HAP-1 (cell line): ENCODE measurements around the gene SLC48A1.
A peak's percentile ranks its signal among the peaks of the same experiment; 100 is the strongest.

Source experiments
- DNase-seq, 2 experiments: peaks; one replicate each; pipeline ENCODE4 v3.0.0-alpha.2; 2016 to 2020; ENCODE audit warnings: low spot score in 2 of 2
- H3K27me3 ChIP-seq: fragments of 250-450 bp; sonication (Bioruptor Pico); 2 replicates; pipeline ENCODE4 v1.5.1; 2020; ENCODE audit warnings: low read depth, mild to moderate bottlenecking, moderate library complexity
- H3K36me3 ChIP-seq: fragments of 250-450 bp; sonication (Bioruptor Pico); replicated peaks from 2 replicates; pipeline ENCODE4 v1.5.1; 2020; ENCODE audit warnings: mild to moderate bottlenecking
- H3K4me1 ChIP-seq: fragments of 250-450 bp; sonication (Bioruptor Pico); 2 replicates; pipeline ENCODE4 v1.5.1; 2020; ENCODE audit warnings: mild to moderate bottlenecking
- H3K4me3 ChIP-seq: fragments of 250-450 bp; sonication (Bioruptor Pico); 2 replicates; pipeline ENCODE4 v1.5.1; 2020; ENCODE audit warnings: mild to moderate bottlenecking, moderate library complexity
- H3K9me3 ChIP-seq: fragments of 250-450 bp; sonication (Bioruptor Pico); 2 replicates; pipeline ENCODE4 v1.5.1; 2020; ENCODE audit warnings: mild to moderate bottlenecking, moderate library complexity
- in situ Hi-C: fragments of 300-500 bp; cut with MboI; formaldehyde crosslinking; loops from 3 replicates; pipeline ENCODE4 v1.14.3; 2020; ENCODE audit warnings: low sequenced_read_pairs, inconsistent platforms, mixed read lengths

The SLC48A1 gene

DNA sequence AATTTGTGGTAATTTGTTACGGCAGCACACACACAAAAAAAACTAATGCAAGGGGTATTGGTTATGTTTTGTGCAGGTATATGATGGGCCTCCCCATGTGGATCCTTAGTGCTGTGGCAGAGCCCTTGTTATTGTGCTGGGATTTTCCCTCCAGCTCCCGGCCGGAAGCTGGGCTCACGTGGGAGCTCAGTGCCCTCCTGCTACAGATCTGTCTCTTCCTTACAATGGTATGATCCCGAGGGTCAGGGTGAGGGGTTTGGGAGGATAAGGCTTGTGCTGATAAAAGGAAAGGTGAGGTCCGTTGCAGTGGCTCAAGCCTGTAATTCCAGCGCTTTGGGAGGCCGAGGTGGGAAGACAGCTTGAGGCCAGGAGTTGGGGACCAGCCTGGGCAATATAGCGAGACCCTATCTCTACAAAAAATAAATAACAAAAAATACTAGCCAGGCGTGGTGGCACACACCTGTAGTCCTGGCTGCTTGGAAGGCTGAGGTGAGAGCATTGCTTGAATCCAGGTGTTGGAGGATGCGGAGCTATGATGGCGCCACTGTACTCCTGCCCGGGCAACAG lies 861 bp upstream of the SLC48A1 start:
- H3K36me3 ChIP-seq: no peaks in the 10 kb centered on the region
- H3K9me3 ChIP-seq: no peaks in the 10 kb centered on the region
- H3K27me3 ChIP-seq: no peaks in the 10 kb centered on the region
- H3K4me1 ChIP-seq: peaks cover 33% of the 10 kb centered on the region
- H3K4me3 ChIP-seq: peak overlapping the region; percentile 54
- in situ Hi-C loops: loop anchor here (10.0 kb wide), 2 partner anchors 57 to 117 kb away; no protein-coding TSS in a partner anchor
- DNase-seq: no peak

DNA sequence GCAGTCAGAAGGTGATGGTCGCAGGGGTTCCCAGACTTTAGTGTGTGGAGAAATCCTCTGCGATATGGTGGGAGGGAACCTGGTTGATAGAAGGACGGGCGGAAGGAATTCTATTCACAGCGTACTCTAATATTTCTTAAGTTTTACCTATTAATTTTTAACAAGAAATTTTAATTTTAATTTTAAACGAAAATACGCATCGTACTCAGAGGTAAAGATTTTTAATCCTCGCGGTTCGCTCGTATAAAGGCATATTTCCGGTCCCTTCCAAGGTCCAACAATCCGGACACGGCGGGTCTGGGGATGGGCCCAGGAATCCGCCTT lies 338 bp upstream of the SLC48A1 start:
- peak overlapping the region; percentile 54 for H3K4me3 ChIP-seq
- H3K9me3 ChIP-seq: no peaks in the 10 kb centered on the region
- peaks cover 33% of the 10 kb centered on the region for H3K4me1 ChIP-seq
- H3K36me3 ChIP-seq: no peaks in the 10 kb centered on the region
- no peak for DNase-seq
- in situ Hi-C loops: loop anchor here (10.0 kb wide), 2 partner anchors 58 to 118 kb away; no protein-coding TSS in a partner anchor
- H3K27me3 ChIP-seq: no peaks in the 10 kb centered on the region

DNA sequence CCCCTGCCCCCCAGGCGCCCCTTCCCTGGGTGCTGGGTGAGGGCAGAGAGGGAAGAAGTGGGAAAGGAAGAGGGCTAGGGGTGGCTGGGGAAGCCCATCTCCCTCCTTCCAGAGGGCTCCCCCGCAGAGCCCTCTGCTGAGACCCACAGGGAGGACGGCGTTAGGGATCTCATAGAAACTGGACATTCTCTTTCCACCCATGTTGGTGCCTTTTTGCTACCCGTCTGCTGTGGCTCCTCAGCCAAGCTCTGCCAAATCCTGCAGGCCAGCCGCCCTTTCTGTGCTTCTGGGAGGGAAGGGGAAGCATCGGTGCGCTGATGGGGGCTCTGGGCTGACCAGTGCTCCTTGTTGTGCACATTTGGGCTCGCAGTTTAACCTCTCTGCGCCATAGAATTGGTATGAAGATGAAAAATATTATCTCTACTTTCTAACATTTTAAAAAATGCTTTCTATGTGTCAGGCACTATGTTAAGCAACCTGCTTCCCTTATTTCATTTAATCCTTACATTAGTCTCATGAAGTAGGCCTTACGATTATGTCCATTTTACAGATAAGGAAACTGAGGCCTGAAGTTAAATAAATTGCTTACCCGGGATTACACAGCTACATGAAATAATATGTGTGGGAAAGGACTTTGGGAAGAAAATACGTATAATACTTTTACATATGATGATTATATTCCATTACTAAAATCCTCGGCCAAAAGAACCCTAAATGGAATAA lies 981 bp downstream of the SLC48A1 start:
- peaks cover 28% of the 10 kb centered on the region for H3K4me1 ChIP-seq
- in situ Hi-C loops: loop anchor here (10.0 kb wide), 2 partner anchors 59 to 119 kb away; no protein-coding TSS in a partner anchor
- DNase-seq: no peak

DNA sequence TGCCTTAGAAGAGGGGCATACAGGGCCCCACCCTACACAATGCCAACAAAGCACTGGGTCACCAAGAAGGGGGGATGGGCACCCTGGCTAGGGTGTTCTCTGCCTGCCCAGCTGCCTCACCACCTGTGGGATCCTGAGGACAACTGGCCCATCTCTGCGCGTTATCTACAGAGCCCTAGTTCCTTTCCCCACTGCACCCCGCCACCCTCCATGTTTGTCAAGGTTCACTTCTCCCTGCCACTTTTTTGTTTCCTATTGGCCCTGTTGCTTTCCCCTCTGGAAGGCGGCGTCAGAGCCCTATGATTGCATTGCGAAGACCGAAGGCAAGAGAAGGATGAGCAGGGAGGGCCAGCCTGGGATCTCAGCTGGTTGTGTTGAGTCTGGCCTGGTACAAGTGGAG lies 1.6 kb downstream of the SLC48A1 start:
- DNase-seq: no peak
- in situ Hi-C loops: loop anchor here (10.0 kb wide), 2 partner anchors 60 to 120 kb away; no protein-coding TSS in a partner anchor
- Histone ChIP-seq H3K36me3 (no peaks in the 10 kb centered on the region), H3K4me3 (no peak overlapping the region), H3K4me1 (peaks cover 23% of the 10 kb centered on the region), H3K27me3 (no peaks in the 10 kb centered on the region), H3K9me3 (no peaks in the 10 kb centered on the region)

More for the DNA sequence above, 981 bp downstream of the SLC48A1 start:
- peak overlapping the region; percentile 54 for H3K4me3 ChIP-seq
- H3K9me3 ChIP-seq: no peaks in the 10 kb centered on the region
- no peaks in the 10 kb centered on the region for H3K27me3 ChIP-seq
- no peaks in the 10 kb centered on the region for H3K36me3 ChIP-seq

DNA sequence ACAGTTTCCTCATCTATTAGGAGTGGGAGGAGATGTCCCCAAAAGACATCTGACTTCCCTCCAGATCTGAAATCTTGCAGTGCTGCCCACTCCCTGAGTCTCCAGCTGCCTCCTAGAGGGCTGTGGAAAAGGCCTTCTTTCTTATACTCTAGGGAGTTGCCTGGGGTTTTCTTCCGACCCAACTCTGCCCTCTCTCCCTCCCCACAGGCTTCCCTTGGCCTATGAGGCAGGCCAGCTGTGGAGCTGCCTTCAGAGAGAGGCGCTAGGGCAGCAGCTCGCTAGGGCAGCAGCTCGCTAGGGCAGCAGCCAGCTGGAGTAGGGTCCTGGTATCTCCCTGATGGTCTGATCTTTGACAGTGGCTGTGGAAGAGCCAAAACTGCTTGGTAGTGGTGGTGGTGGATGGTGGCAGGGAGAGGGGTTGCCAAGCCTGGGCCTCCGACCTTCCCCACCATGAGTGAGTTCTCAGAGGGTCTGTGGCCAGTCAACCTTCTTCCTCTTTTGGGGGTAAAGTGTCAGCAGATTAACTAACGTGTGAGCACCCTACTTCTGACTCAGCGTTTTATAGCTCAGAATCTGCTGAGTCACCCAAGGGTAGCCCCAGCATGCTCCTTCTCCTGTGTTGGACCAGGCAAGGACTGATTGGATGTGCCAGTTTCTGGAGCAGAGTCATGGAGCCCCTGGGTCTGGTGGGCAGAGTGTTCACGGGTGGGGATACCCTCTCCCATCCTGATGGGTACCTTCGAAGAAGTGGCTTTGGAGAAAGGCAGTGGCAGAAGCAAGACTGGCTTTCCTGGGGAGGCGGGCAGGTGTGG lies 2.3 kb downstream of the SLC48A1 start:
- Histone ChIP-seq H3K36me3 (no peaks in the 10 kb centered on the region), H3K27me3 (no peaks in the 10 kb centered on the region), H3K9me3 (no peaks in the 10 kb centered on the region), H3K4me1 (peaks cover 18% of the 10 kb centered on the region), H3K4me3 (no peak overlapping the region)
- in situ Hi-C loops: loop anchor here (10.0 kb wide), 2 partner anchors 61 to 121 kb away; no protein-coding TSS in a partner anchor
- DNase-seq: no peak

DNA sequence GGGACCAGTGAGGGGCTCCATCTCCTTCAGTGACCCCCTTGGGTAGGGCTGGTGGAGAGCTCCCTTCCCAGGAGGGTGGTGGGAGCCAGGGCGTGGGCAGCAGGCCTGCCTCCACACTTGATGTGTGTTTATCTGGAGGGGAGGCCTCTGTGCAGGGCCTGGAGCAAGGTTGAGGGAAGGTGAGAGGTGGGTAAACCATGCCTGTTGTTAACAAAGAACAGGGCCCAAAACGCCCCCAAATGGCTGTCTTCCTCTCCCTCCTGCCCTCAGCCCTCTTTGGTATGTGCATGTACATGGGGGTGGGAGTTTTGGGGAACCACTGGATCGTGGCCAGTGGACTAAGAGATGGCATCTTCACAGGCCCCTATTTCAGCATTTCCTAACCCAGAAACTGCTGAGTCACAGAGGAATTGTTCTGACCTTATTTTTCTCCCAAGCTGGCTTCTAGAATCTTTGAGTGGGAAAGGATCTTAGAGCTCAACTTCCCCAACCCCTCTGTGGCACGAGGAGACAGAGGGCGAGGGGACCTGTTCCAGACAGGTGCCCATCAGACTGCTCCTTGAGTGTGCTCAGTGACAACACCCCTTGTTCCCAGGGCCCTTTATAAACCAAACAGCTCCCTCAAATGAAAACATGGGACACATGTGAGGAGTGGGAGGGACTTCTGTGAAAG lies 3.6 kb downstream of the SLC48A1 start:
- in situ Hi-C loops: loop anchor here (10.0 kb wide), 2 partner anchors 62 to 122 kb away; no protein-coding TSS in a partner anchor

DNA sequence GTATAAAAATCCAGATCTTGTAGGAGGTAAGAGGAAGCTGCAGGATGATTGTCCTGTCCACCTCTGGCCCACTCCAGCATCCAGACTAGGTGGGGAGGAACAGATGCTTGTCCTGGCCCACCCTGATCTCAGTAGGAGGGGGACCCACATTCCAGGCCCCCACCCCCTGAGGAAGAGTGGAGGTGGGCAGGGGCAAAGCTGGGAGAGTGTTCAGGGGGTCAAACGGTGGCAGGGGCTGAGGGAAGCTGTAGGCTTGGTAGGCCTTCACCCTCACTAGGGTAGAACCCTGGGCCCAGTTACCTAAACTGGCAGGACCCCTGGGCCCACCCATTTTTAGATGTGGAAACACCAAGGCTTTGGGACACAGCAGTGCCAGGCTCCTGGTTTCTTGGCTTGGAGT lies 4.1 kb downstream of the SLC48A1 start:
- DNase-seq: no peak
- H3K9me3 ChIP-seq: no peaks in the 10 kb centered on the region
- H3K4me1 ChIP-seq: peaks cover 18% of the 10 kb centered on the region
- peaks cover 7% of the 10 kb centered on the region; the same call in 1 of the 2 replicates for H3K36me3 ChIP-seq
- H3K4me3 ChIP-seq: no peak overlapping the region
- no peaks in the 10 kb centered on the region for H3K27me3 ChIP-seq
- in situ Hi-C loops: loop anchor here (10.0 kb wide), 2 partner anchors 62 to 122 kb away; no protein-coding TSS in a partner anchor

More for the DNA sequence above, 3.6 kb downstream of the SLC48A1 start:
- DNase-seq: no peak
- peaks cover 18% of the 10 kb centered on the region for H3K4me1 ChIP-seq
- no peaks in the 10 kb centered on the region for H3K27me3 ChIP-seq
- H3K4me3 ChIP-seq: no peak overlapping the region
- peaks cover 5% of the 10 kb centered on the region; the same call in 1 of the 2 replicates for H3K36me3 ChIP-seq
- no peaks in the 10 kb centered on the region for H3K9me3 ChIP-seq

DNA sequence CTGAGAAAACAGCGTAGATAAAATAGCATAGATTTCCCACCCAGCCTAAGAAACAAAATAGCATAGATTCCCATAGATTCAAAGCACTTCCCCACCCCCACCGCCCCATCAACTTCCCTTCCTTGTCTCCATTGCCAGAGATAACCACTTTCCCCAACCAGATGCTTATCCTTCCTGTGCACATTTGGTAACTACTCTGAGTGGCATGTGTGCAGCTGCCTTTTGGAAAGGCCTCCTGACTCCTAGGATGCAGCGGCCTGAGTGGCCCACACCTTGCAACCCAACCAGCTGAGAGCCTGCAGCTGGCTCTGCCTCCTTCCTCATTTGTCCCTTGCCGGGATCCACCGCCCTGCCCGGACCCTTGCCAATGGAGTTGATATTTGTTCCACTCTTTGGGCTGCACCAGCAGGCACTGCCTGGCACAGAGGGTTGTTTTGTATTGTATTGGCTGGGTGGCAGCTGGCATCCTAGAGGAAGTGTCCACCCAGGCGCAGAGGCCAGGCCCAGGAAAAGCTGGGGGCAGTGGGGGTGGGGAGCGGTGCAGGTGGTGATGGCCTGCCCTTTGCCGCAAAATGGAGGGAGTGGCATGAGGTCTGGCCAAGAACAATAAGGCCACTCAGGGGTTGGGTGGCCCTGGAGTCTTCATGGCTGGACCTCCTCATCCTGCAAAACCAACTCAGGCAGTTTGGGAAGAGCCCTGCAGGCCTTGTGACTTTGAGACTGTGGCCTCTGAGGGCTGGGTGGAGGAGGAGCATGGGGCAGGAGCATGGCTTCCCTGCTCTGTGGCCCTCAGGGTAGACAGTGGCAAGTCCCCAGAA lies 4.9 kb downstream of the SLC48A1 start:
- Histone ChIP-seq H3K9me3 (no peaks in the 10 kb centered on the region), H3K4me3 (no peak overlapping the region), H3K36me3 (peaks cover 15% of the 10 kb centered on the region), H3K27me3 (no peaks in the 10 kb centered on the region), H3K4me1 (peaks cover 15% of the 10 kb centered on the region)
- in situ Hi-C loops: loop anchor here (10.0 kb wide), 2 partner anchors 63 to 123 kb away; no protein-coding TSS in a partner anchor
- DNase-seq: no peak

DNA sequence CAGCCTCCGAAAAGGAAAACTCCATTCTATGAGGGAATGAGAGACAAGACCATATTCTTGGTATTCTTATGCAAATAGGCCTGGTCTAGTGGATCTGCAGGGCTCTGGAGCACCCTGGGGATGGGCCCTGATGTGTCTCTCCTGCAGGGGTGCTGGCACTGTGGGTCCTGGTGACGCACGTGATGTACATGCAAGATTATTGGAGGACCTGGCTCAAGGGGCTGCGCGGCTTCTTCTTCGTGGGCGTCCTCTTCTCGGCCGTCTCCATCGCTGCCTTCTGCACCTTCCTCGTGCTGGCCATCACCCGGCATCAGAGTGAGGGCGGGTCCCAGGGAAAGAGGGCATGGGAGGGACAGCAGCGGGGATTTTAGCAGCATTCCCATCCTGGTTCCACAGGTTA lies 5.8 kb downstream of the SLC48A1 start:
- DNase-seq: no peak
- Histone ChIP-seq H3K4me3 (no peak overlapping the region), H3K36me3 (peaks cover 15% of the 10 kb centered on the region), H3K9me3 (no peaks in the 10 kb centered on the region), H3K27me3 (no peaks in the 10 kb centered on the region), H3K4me1 (peaks cover 15% of the 10 kb centered on the region)
- in situ Hi-C loops: loop anchor here (10.0 kb wide), 2 partner anchors 64 to 124 kb away; no protein-coding TSS in a partner anchor

DNA sequence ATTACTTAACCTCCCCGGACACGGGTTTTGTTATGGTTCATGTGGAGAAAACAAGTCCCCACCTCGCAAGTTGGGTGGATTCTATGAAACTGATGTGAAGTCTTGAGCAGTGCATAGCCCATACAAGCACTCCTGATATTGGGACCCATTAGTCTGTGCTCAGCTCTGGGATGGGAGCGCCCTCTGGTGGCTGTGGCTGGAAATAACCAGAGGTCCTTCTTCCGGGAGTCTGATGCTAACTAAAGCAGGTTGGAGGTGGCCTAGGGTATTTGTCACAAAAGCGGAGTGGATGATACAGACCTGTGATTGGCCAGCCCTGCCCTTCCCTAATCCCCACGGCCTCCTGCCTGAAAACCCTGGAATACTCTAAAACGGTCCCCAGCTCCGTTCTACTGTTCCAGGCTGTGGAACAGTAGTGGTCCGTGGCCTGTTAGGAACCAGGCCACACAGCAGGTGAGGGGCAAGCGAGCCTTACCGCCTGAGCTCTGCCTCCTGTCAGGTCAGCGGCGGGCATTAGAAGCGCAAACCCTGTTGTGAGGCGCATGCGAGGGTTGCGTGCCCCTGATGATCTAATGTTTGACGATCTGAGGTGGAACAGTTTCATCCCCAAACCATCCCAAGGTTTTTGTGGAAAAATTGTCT lies 6.4 kb downstream of the SLC48A1 start:
- Histone ChIP-seq H3K4me1 (peaks cover 12% of the 10 kb centered on the region), H3K4me3 (no peak overlapping the region), H3K27me3 (no peaks in the 10 kb centered on the region), H3K9me3 (no peaks in the 10 kb centered on the region), H3K36me3 (peaks cover 19% of the 10 kb centered on the region)
- in situ Hi-C loops: loop anchor here (10.0 kb wide), 2 partner anchors 65 to 125 kb away; no protein-coding TSS in a partner anchor
- DNase-seq: peak; percentile 70 to 94

DNA sequence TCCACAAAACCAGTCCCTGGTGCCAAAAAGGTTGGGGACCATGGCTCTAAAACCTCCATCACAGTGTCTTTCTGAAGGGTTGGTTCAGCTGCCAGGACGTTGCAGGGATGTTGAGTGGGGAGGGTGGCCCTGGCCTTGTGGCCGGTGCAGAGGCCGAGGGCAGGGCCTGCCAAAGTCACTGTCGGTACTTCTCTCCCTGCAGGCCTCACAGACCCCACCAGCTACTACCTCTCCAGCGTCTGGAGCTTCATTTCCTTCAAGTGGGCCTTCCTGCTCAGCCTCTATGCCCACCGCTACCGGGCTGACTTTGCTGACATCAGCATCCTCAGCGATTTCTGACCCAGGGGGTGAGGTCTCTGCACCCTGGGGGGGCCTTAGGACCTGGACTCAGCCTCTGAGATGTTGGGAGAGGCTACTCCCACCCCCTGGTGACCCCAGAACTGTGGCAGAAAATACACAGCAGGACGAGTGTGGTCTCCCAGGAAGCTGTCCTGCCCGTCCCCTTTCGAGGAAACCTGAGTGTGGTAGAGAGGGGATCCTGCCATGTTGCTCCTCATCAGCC lies 7.0 kb downstream of the SLC48A1 start:
- Histone ChIP-seq H3K4me1 (peaks cover 7% of the 10 kb centered on the region), H3K36me3 (peaks cover 25% of the 10 kb centered on the region), H3K27me3 (no peaks in the 10 kb centered on the region), H3K9me3 (no peaks in the 10 kb centered on the region), H3K4me3 (no peak overlapping the region)
- in situ Hi-C loops: loop anchor here (10.0 kb wide), 2 partner anchors 65 to 125 kb away; no protein-coding TSS in a partner anchor
- no peak for DNase-seq
